ENCODE results near the gene MOB3A.

The MOB3A gene

GRCh38 chr19:2033115-2033824 lies 62.9 kb downstream of the MOB3A start:
- no peak for DNase-seq

GRCh38 chr19:2032296-2032941 lies 63.7 kb downstream of the MOB3A start:
- peak; percentile 65 for DNase-seq

- DNase-seq: no peak
Measured at GRCh38 chr19:2027361-2027760, 68.8 kb downstream of the MOB3A start.

- DNase-seq: no peak
Measured at GRCh38 chr19:2026770-2027169, 69.4 kb downstream of the MOB3A start.

GRCh38 chr19:2022289-2022688 lies 73.8 kb downstream of the MOB3A start:
- DNase-seq: no peak

GRCh38 chr19:2021453-2022140 lies 74.5 kb downstream of the MOB3A start:
- DNase-seq: no peak

Measured in CD4-positive, alpha-beta T cell treated with Interleukin-17A for 4 hours (primary cell).